Upper lobe of left lung (tissue), 6 donors: Measurements from ENCODE around the gene LTBR. TPM values are rescaled to one million over a fixed set of nuclear protein-coding genes. Genes with fewer than 3 reads are reported as not detected.

Experiments used
- ATAC-seq, 2 donors: fragments of 200-7000 bp; cut with Tn5 transposase; one replicate each; pipeline ENCODE4 v1.9.1; 2022; ENCODE audit warnings: mild to moderate bottlenecking in 2 of 2, moderate library complexity in 2 of 2; ENCODE audit not compliant: low FRiP score in 2 of 2
- DNase-seq, 2 donors: peaks; one replicate each; pipeline ENCODE4 v3.0.0-alpha.2; 2019 to 2020
- H3K27ac ChIP-seq, 4 donors: fragments of 200-600 bp; sonication (generic); one replicate each; pipeline ENCODE4 v1.5.1; 2016 to 2019
- H3K27me3 ChIP-seq, 4 donors: fragments of 200-600 bp; sonication (generic); one replicate each; pipeline ENCODE4 v1.5.1; 2017 to 2019
- H3K36me3 ChIP-seq, 4 donors: fragments of 200-600 bp; sonication (generic); one replicate each; pipeline ENCODE4 v1.5.1; 2016 to 2019
- H3K4me1 ChIP-seq, 4 donors: fragments of 200-600 bp; sonication (generic); one replicate each; pipeline ENCODE4 v1.5.1; 2018 to 2019
- H3K4me3 ChIP-seq, 4 donors: fragments of 200-600 bp; sonication (generic); one replicate each; pipeline ENCODE4 v1.5.1; 2017 to 2019; ENCODE audit warnings: mild to moderate bottlenecking in 2 of 4, moderate library complexity in 1 of 4
- H3K9me3 ChIP-seq, 4 donors: fragments of 200-600 bp; sonication (generic); one replicate each; pipeline ENCODE4 v1.5.1; 2018 to 2019
- CTCF ChIP-seq, 6 experiments: fragments of 450-650 bp in 4 of 6; fragments of 200-600 bp in 2 of 6; sonication (generic) in 2 of 6; IDR thresholded peaks; one replicate each; pipeline ENCODE4 v1.5.1; 2016 to 2019; ENCODE audit warnings: antibody characterized with exemption in 6 of 6
- EP300 ChIP-seq, 4 donors: sonication (generic); formaldehyde crosslinking; IDR thresholded peaks; one replicate each; pipeline ENCODE4 v1.5.1; 2017; ENCODE audit warnings: antibody characterized with exemption in 4 of 4, control low read depth in 2 of 4
- POLR2A ChIP-seq, 4 donors: fragments of 450-650 bp; IDR thresholded peaks; one replicate each; pipeline ENCODE4 v1.5.1; 2016 to 2017; ENCODE audit warnings: antibody characterized with exemption in 4 of 4, mild to moderate bottlenecking in 2 of 4
- POLR2AphosphoS5 ChIP-seq, 2 donors: sonication (generic); formaldehyde crosslinking; IDR thresholded peaks; one replicate each; pipeline ENCODE4 v1.5.1; 2017; ENCODE audit warnings: antibody characterized with exemption in 2 of 2
- WGBS, 2 donors: methylation state at CpG; one replicate each; pipeline ENCODE4 v1.1.5; 2017 to 2018; 5-methylcytosine and 5-hydroxymethylcytosine counted together
- total RNA-seq, 6 donors: library from RNA; depleted of rRNA in 4 of 6; stranded (reverse); fragments of >200 nt in 4 of 6; gene quantifications; one replicate each; pipeline versions ENCODE4 v1.1.0 to v1.2.1, GENCODE V29; 2016 to 2021
- donor health status: DM: no; HTN: no; CAD: no; lungs with moderate emphysema.
- donor health status: DM: no; HTN: yes; CAD: no; lungs with severe emphysema.

LTBR gene
- total RNA-seq, 6 donors from 2014 or later: 84.9 to 207 (median 150) TPM

DNA sequence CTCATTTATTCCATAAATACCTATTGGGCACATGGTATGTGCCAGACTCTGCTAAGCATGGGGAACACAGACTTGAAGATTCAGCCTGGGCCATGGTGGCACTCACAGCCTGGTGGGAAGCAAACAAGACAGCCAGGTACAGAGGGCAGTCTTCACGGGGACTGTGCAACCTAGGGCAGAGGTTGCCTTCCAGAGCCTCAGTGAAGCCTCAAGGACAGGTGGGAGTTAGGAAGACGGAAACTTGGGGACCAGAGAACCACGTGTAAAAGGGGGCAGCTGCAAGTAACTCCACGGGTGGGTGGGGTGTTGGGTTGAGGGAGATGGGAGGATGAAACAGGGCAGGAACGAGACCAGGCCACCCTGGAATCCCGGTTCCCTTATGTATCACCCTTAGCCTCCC, 980 bp upstream of the LTBR start:
- 80 to 84% methylated on average over 6 of the region's 6 CpGs for WGBS, 2 donors
- Histone ChIP-seq H3K4me1 (peaks cover 55 to 81% (median 61%) of the 10 kb centered on the region in 4 donors), H3K9me3 (no peaks in the 10 kb centered on the region)

DNA sequence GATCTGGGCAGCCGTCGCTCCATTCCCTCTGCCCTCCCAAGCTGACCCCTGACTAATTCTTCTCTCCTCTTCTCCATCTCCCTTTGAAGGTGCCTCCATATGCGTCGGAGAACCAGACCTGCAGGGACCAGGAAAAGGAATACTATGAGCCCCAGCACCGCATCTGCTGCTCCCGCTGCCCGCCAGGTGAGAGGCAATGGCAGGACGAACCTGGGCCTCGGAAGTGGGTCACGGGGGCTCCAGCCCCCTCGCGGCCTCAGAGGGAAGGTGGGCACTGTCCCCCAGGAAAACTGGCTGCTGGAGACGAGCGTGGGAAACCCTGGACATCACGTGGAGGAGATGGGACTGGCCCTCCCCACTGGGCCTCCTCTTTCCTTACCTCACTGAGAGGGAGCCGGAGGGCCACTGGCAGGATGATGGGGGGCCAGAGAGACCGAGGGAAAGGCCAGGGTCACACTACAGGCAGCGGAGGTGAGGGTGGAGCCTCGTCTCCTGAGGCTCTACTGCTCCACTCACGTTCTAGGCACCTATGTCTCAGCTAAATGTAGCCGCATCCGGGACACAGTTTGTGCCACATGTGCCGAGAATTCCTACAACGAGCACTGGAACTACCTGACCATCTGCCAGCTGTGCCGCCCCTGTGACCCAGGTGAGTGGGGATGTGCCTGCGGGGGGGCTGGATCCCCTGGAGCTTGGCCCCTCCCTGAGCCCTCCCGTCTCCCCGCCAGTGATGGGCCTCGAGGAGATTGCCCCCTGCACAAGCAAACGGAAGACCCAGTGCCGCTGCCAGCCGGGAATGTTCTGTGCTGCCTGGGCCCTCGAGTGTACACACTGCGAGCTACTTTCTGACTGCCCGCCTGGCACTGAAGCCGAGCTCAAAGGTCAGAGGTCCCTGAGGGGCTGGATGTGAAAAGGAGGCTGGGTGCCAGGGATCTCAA, 806 bp downstream of the LTBR start:
- Histone ChIP-seq H3K36me3 (peaks cover 0 to 37% (median 23%) of the 10 kb centered on the region in 4 donors), H3K27ac (peak overlapping the region; percentile 90 to 99 (median 97)), H3K4me3 (peak overlapping the region; percentile 67 to 76 (median 72)), H3K9me3 (no peaks in the 10 kb centered on the region), H3K4me1 (peaks cover 37 to 68% (median 45%) of the 10 kb centered on the region in 4 donors), H3K27me3 (no peaks in the 10 kb centered on the region)
- DNase-seq: no peak
- peak in 1 of 2 donors; percentile 4 for ATAC-seq
- TF ChIP-seq POLR2A (IDR thresholded peaks at IDR 0.05) (peak in 1 of 4 donors; percentile 6), POLR2AphosphoS5 (IDR thresholded peaks at IDR 0.05) (no peak)
- 26 to 27% methylated on average over 14 to 33 of the region's 36 CpGs for WGBS, 2 donors

More for the DNA sequence above, 980 bp upstream of the LTBR start:
- Histone ChIP-seq H3K4me3 (peak overlapping the region in 2 of 4 donors; percentile 67 to 68), H3K27ac (peak overlapping the region; percentile 90 to 99 (median 97)), H3K36me3 (peaks cover 0 to 22% (median 13%) of the 10 kb centered on the region in 4 donors), H3K27me3 (no peaks in the 10 kb centered on the region)
- DNase-seq (no peak), ATAC-seq (no peak)
- no peak for TF ChIP-seq POLR2AphosphoS5 (IDR thresholded peaks at IDR 0.05)
- TF ChIP-seq POLR2A (IDR thresholded peaks at IDR 0.05): no peak
- no peak for TF ChIP-seq CTCF (IDR thresholded peaks at IDR 0.05)
- no peak for TF ChIP-seq EP300 (IDR thresholded peaks at IDR 0.05)

DNA sequence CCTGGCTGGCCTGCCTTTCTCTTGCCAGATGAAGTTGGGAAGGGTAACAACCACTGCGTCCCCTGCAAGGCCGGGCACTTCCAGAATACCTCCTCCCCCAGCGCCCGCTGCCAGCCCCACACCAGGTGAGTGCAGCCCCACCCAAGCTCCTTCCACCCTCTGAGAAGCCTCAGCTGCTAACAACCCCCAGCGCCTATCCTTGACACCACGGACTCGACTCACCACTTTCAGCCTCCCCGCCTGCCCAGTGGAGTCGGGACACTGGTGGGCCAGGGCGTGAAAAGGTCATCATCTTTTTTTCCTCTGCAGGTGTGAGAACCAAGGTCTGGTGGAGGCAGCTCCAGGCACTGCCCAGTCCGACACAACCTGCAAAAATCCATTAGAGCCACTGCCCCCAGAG, 2.1 kb downstream of the LTBR start:
- peaks cover 35 to 63% (median 37%) of the 10 kb centered on the region in 4 donors for H3K4me1 ChIP-seq
- H3K4me3 ChIP-seq: peak overlapping the region in 1 of 4 donors; percentile 68
- TF ChIP-seq CTCF (IDR thresholded peaks at IDR 0.05) (no peak), POLR2AphosphoS5 (IDR thresholded peaks at IDR 0.05) (no peak), EP300 (IDR thresholded peaks at IDR 0.05) (no peak), POLR2A (IDR thresholded peaks at IDR 0.05) (no peak)
- DNase-seq (no peak), ATAC-seq (no peak)
- H3K9me3 ChIP-seq: no peaks in the 10 kb centered on the region
- no peaks in the 10 kb centered on the region for H3K27me3 ChIP-seq
- H3K36me3 ChIP-seq: peaks cover 0 to 48% (median 35%) of the 10 kb centered on the region in 4 donors
- H3K27ac ChIP-seq: peak overlapping the region in 1 of 4 donors; percentile 96
- 82 to 88% methylated on average over 8 to 11 of the region's 11 CpGs for WGBS, 2 donors

DNA sequence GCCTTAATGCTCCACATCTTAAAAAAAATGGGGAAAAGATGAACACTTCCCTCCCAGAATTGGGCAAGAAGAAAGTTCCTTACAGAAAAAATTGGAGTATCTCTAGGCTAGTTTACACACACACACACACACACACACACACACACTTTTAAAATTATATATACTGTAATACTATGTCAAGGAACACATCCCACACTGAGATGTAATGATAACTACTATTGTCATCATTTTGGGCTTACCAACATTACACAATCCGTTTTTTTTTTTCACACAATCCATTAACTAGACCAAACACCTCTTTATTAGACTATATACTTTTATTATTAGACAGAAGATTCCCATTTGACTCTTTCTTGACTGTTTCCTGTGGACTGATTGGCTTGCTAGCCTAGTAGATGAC, 2.5 kb downstream of the LTBR start:
- H3K9me3 ChIP-seq: no peaks in the 10 kb centered on the region
- H3K36me3 ChIP-seq: peaks cover 0 to 52% (median 39%) of the 10 kb centered on the region in 4 donors
- ATAC-seq (no peak), DNase-seq (no peak)
- H3K4me1 ChIP-seq: peaks cover 34 to 68% (median 37%) of the 10 kb centered on the region in 4 donors
- peak overlapping the region in 1 of 4 donors; percentile 96 for H3K27ac ChIP-seq
- H3K27me3 ChIP-seq: no peaks in the 10 kb centered on the region
- TF ChIP-seq POLR2AphosphoS5 (IDR thresholded peaks at IDR 0.05) (no peak), CTCF (IDR thresholded peaks at IDR 0.05) (no peak), POLR2A (IDR thresholded peaks at IDR 0.05) (no peak), EP300 (IDR thresholded peaks at IDR 0.05) (no peak)
- peak overlapping the region in 1 of 4 donors; percentile 68 for H3K4me3 ChIP-seq
- 39 to 44% methylated on average over 1 of the region's 1 CpG for WGBS, 2 donors

DNA sequence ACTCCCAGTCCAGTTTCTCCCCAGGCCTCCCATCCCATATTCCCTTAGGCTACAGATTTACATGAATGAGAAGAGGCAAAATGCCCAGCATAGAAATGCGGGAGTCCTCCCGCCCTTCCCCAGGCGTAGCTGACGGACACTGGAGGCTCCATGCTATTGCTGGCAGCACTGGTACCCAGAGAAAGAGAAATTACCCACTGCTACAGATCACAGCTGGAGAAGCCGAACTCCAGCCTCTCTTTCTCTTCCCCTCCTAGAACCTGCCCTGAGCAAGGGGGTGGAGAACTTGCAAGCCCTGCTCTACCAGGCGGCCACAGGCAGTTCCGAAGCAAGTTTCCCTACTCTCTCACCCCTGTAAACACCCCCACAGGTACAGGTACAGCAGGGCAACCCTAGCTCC, 3.6 kb downstream of the LTBR start:
- no peaks in the 10 kb centered on the region for H3K9me3 ChIP-seq
- no peak for DNase-seq
- peaks cover 42 to 73% (median 45%) of the 10 kb centered on the region in 4 donors for H3K4me1 ChIP-seq
- peaks cover 0 to 57% (median 41%) of the 10 kb centered on the region in 4 donors for H3K36me3 ChIP-seq
- ATAC-seq: no peak
- no peaks in the 10 kb centered on the region for H3K27me3 ChIP-seq
- TF ChIP-seq CTCF (IDR thresholded peaks at IDR 0.05): no peak
- no peak for TF ChIP-seq POLR2AphosphoS5 (IDR thresholded peaks at IDR 0.05)
- TF ChIP-seq POLR2A (IDR thresholded peaks at IDR 0.05): no peak
- TF ChIP-seq EP300 (IDR thresholded peaks at IDR 0.05): no peak
- peak overlapping the region in 2 of 4 donors; percentile 28 to 49 for H3K27ac ChIP-seq
- 92 to 96% methylated on average over 6 to 7 of the region's 7 CpGs for WGBS, 2 donors
- no peak overlapping the region for H3K4me3 ChIP-seq
